PFSK-1 (cell line): Measurements from ENCODE around the gene ECHS1.

Experiments used
- FOXP2 ChIP-seq: optimal IDR thresholded peaks from 2 replicates; pipeline ENCODE3; 2011; ENCODE audit warnings: borderline replicate concordance, control low read depth, inconsistent platforms; ENCODE audit not compliant: insufficient read depth; ENCODE audit errors: extremely low read length, extremely low read depth
- POLR2AphosphoS5 ChIP-seq: IDR thresholded peaks from 2 replicates; pipeline ENCODE4 v1.6.1; 2012; ENCODE audit warnings: low read depth, mild to moderate bottlenecking, control low read depth, low read length, moderate library complexity
- SIN3A ChIP-seq: IDR thresholded peaks from 2 replicates; pipeline ENCODE4 v1.6.1; 2012; ENCODE audit warnings: mild to moderate bottlenecking, low read length, moderate library complexity, borderline replicate concordance; ENCODE audit not compliant: insufficient read depth
- TAF1 ChIP-seq: IDR thresholded peaks from 2 replicates; pipeline ENCODE4 v1.6.1; 2012; ENCODE audit warnings: low read length, control low read depth, borderline replicate concordance; ENCODE audit not compliant: insufficient read depth
- TF ChIP-seq, protein P1 (sequence below), 2 experiments: IDR thresholded peaks; 2 replicates each; pipeline versions ENCODE4 v1.6.1 to v1.8.0; 2011 to 2012; ENCODE audit warnings: low read depth in 2 of 2, low read length in 2 of 2, control low read depth in 1 of 2, inconsistent platforms in 1 of 2, mild to moderate bottlenecking in 1 of 2, moderate library complexity in 1 of 2; ENCODE audit not compliant: insufficient read depth in 1 of 2

Gene ECHS1

DNA sequence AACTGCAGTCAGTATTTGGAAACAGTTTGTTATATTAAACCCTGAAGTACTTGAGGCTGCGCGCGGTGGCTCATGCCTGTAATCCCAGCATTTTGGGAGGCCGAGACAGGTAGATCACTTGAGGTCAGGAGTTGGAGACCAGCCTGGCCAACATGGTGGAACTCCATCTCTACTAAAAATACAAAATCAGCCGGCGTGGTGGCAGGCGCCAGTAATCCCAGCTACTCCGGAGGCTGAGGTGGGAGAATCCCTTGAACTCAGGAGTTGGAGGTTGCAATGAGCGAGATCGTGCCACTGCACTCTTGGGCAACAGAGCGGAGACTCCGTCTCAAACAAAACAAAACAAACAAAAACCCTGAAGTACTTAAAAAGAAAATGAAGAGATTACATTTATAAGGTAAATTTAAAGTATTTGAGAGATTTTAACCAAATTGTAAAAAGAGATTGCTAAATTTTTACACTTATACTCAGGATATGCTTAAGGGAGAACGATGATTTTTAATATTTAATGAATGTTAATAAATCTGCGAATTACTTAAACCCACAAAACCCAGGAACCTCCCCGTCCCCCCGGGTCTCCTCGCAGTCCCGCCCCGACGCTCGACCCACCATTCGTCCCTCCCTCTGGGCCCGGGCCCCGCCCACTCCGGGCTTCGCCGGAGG lies 20.4 kb upstream of the ECHS1 start:
- TF ChIP-seq TAF1 (no peak), FOXP2 (no peak)

DNA sequence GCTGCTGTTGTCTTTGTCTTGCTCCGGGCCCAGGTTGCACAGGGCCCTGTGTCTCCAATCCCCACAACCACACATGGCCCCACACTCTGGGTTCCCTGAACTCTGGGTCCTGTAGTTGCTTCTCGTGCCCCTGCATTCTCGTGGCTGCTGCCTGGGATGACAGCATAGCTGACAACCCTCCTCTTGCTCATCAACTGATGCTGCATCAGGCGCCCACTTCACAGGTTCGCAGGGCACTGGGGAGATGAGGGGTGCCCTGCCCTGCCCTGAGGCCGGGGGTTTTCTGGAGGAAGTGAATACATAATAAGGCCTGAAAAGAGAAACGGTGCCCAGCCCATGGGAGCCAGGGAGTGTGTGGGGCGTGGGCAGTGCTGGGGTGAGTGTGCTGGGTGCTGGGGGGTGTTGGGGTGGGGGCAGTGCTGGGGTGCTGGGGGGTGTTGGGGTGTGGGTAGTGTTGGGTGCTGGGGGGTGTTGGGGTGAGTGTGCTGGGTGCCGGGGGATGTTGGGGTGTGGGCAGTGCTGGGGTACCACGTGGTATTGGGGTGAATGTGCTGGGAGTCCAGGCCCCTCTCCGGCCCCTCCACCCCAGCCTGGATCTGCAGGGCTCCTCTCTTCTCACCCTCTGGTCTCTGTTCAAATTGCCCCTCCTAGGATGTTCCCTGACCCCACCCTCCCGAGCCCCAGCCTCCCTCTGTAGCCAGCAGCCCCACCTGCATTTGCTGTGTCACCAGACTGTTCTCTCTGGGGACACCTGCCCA lies 18.8 kb upstream of the ECHS1 start:
- TF ChIP-seq, protein P1, sequence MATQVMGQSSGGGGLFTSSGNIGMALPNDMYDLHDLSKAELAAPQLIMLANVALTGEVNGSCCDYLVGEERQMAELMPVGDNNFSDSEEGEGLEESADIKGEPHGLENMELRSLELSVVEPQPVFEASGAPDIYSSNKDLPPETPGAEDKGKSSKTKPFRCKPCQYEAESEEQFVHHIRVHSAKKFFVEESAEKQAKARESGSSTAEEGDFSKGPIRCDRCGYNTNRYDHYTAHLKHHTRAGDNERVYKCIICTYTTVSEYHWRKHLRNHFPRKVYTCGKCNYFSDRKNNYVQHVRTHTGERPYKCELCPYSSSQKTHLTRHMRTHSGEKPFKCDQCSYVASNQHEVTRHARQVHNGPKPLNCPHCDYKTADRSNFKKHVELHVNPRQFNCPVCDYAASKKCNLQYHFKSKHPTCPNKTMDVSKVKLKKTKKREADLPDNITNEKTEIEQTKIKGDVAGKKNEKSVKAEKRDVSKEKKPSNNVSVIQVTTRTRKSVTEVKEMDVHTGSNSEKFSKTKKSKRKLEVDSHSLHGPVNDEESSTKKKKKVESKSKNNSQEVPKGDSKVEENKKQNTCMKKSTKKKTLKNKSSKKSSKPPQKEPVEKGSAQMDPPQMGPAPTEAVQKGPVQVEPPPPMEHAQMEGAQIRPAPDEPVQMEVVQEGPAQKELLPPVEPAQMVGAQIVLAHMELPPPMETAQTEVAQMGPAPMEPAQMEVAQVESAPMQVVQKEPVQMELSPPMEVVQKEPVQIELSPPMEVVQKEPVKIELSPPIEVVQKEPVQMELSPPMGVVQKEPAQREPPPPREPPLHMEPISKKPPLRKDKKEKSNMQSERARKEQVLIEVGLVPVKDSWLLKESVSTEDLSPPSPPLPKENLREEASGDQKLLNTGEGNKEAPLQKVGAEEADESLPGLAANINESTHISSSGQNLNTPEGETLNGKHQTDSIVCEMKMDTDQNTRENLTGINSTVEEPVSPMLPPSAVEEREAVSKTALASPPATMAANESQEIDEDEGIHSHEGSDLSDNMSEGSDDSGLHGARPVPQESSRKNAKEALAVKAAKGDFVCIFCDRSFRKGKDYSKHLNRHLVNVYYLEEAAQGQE (IDR thresholded peaks at IDR 0.05; ENCODE audit: insufficient read depth in 1 of 2, low read depth in 2 of 2, low read length in 2 of 2) = no peak
- no peak for TF ChIP-seq TAF1
- TF ChIP-seq SIN3A = no peak
- no peak for TF ChIP-seq POLR2AphosphoS5
- no peak for TF ChIP-seq FOXP2

DNA sequence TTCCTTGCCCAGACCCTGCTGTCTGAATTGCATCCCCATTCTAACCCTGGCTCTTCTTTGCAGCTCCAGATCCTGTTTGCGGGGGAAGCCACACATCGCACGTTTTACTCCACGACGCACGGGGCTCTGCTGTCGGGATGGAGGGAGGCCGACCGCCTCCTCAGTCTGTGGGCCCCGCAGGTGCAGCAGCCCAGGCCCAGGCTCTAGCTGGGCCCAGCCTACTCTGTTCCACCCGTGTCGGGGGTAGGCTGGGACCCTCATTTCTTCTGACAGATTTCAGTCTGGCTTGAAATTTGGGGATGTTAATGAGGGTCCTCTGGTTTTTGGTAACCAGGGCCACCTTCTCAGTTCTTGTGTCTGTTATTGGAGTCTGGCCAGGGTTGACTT lies 18.1 kb upstream of the ECHS1 start:
- TF ChIP-seq SIN3A = no peak
- TF ChIP-seq, protein P1 (IDR thresholded peaks at IDR 0.05; ENCODE audit: insufficient read depth in 1 of 2, low read depth in 2 of 2, low read length in 2 of 2) = no peak
- no peak for TF ChIP-seq POLR2AphosphoS5
- TF ChIP-seq FOXP2 = no peak
- no peak for TF ChIP-seq TAF1

DNA sequence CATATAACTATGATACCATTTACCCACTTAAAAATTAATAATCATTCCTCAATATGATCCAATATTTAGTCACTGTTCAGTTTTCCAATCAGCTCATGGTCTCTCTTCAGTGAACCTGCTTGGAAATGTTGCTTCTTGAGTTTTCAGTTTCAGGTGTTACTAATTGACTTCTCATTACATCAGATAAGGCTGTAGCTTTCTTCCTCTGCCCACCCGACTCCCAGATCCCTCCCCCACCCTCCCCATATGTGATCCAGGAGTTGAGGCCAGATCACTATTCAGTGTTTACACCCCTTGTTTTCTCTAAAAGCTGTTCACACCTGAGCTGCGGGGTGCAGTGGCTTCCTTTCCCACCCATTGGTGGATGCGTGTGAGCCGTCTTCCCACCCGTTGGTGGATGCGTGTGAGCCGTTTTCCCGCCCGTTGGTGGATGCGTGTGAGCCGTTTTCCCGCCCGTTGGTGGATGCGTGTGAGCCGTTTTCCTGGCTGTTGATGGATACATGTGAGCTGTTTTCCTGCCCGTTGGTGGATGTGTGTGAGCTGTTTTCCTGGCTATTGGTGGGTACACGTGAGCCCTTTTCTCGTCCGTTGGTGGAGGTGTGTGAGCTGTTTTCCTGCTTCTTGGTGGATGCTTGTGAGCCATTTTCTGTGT lies 17.6 kb upstream of the ECHS1 start:
- no peak for TF ChIP-seq FOXP2
- no peak for TF ChIP-seq POLR2AphosphoS5
- no peak for TF ChIP-seq TAF1
- TF ChIP-seq, protein P1 (IDR thresholded peaks at IDR 0.05; ENCODE audit: insufficient read depth in 1 of 2, low read depth in 2 of 2, low read length in 2 of 2) = no peak
- no peak for TF ChIP-seq SIN3A

DNA sequence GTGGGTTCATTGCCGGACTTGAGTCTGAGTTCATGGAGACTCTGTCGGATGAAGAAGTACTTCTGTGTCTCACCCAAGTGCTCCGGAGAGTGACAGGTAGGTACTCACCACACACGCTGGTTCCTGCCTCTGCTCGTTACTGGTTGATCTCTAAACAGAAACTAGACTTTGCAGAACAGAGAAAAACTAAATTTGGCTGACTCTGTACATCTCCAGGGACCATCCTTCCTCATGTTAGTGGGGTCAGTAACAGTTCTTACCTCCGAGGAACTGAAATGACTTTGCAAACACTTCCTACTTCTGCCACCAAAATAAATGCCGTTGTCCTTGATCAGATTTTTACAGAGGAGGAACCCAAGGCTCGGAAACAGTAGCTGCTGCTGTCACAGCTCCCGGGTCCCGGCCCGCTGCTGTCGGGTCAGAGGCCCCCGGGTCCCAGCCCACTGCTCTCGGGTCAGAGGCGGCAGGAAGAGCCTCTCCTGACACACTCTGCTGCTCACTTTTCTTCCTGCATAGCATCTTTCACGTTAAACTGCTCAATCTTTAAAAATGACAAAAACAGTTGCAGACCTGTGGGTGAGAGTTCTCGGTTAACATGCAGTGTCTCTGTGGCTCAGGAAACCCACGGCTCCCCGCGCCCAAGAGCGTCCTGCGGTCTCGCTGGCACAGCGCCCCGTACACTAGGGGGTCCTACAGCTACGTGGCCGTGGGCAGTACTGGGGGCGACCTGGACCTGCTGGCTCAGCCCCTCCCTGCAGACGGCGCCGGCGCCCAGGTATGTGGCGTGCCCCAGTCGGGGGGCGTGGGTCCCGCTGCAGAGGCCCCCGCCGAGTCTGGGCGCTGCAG lies 16.0 kb upstream of the ECHS1 start:
- no peak for TF ChIP-seq TAF1
- no peak for TF ChIP-seq FOXP2
- no peak for TF ChIP-seq POLR2AphosphoS5
- no peak for TF ChIP-seq SIN3A
- TF ChIP-seq, protein P1 (IDR thresholded peaks at IDR 0.05; ENCODE audit: insufficient read depth in 1 of 2, low read depth in 2 of 2, low read length in 2 of 2) = no peak
